DOHH2 (cell line): ENCODE results near the gene SLC7A5.

Experiments used
- CTCF ChIP-seq: fragments of 200-600 bp; sonication (generic); IDR thresholded peaks from one replicate; pipeline ENCODE4 v1.5.1; 2014; ENCODE audit warnings: antibody characterized with exemption, mild to moderate bottlenecking, low read depth, low read length; ENCODE audit not compliant: poor library complexity, severe bottlenecking
- EZH2phosphoT487 ChIP-seq: fragments of 200-600 bp; sonication (generic); IDR thresholded peaks from 2 replicates; pipeline ENCODE4 v1.6.1; 2017; ENCODE audit warnings: borderline replicate concordance, mild to moderate bottlenecking, antibody characterized with exemption, low read length, moderate library complexity, mixed read lengths

DNA sequence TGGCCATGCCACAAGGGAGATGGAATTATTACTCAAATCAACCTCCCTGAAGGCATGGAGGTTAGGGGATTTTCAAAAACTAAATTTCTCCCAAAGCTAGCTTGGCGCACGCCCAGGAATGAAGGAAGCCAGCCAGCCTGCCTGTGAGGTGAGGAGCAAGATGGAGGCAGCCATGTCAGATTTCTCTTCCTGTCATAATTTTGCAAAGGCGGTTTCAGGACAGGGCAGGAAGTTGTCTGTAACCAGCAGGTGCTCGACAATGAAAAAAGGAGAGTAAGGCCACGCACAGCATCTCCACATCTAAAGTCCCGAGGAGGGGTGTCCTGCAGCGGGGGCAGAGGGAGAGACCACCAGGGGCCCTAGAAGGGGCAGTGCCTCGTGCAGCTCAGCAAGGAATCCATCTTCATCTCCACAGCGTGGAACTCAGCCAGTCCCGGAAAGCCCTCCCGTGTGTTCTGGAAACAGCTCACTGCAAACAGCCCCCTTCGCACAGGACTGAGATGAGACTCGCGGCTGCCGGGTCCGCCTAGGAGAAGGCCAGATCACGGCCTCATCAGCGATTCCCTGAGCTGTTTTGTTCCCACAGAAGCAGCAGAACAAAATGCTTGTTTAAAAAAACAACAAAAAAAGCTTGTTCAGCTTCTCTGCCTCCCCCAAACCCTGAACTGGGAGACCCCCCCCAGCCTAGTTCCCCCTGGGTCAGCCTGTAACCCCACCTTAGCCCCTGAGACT, 47.8 kb downstream of the SLC7A5 start:
- TF ChIP-seq CTCF (no peak), EZH2phosphoT487 (no peak)
